Activated CD8-positive, alpha-beta memory T cell treated with anti-CD3 and anti-CD28 coated beads for 48 hours (primary cell): ENCODE results near the gene ABHD6.
"Not testable (repeated sequence)": the region's sequence is repeated elsewhere in the genome, so short reads cannot be mapped to it uniquely, and the experiment has no call there.

ENCODE experiments used
- DNase-seq, 3 experiments: peaks; one replicate each; pipeline ENCODE4 v3.0.0-alpha.2; 2020; ENCODE audit warnings: low read depth in 2 of 3, low spot score in 2 of 3

ABHD6 gene

DNA sequence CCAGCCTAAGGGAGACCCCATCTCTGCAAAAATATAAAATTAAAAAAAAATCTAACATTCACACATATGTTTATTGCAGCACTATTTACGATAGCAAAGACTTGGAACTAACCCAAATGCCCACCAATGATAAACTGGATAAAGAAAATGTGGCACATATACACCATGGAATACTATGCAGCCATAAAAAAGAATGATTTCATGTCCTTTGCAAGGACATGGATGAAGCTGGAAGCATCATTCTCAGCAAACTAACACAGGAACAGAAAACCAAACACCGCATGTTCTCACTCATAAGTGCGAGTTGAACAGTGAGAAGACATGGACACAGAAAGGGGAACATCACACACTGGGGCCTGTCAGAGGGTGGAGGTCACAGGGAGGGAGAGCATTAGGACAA, 35.8 kb downstream of the ABHD6 start:
- DNase-seq: not testable (repeated sequence)

DNA sequence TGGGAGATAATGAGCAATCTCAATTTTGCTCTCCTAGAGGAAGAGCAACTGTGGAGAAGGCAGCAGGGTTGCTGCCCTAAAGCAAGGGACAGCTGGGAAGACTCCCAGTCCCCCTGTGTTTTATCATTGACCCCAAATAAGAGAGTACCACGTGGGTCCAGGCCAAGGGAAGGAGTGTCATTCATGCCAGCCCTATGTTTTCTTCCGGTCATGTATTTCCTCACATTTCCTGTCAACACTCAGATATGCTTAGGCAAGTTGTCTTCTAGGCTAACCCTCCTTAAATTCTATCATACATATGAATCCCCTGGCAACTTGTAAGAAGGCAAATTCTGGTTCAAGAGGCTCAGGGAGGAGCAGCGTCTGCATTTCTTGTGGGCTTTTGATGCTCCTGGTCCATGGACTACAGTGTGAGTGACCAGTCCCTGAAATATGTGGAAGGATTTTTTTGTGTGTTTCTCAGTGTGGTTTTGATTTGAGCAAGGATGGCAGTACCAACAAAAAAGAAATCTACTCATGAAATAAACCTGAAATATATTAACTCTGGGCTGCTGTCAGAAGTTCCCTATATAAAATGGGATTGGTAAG, 36.5 kb downstream of the ABHD6 start:
- DNase-seq: no peak

DNA sequence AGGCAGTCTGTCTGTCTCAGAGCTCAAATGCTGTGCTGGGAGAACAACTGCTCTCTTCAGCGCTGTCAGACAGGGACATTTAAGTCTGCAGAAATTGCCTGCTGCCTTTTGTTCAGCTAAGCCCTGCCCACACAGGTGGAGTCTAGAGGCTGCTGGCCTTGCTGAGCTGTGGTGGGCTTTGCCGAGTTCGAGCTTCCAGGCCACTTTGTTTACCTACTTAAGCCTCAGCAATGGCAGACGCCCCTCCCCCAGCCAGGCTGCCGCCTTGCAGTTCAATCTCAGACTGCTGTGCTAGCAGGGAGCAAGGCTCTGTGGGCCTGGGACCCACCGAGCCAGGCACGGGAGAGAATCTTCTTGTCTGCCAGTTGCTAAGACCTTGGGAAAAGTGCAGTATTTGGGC, 43.5 kb downstream of the ABHD6 start:
- DNase-seq: no peak

DNA sequence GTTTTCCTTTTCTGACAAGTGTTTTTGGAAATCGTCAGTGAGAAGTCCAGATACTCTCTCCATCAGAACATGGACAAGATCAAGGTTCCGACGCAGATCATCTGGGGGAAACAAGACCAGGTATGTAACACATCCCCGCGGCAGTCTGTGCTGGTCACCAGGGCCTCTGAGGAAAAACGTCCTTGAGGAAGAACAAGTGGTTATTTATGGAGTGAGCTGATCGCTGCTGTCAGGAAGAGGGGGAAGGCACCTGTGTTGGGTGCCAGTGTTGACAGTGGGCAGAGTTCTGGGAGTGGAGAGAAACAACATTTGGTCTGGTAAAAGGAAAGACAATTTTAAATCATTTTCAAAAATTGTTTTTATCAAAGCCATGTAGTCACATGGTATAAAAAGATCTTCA, 47.7 kb downstream of the ABHD6 start:
- no peak for DNase-seq

DNA sequence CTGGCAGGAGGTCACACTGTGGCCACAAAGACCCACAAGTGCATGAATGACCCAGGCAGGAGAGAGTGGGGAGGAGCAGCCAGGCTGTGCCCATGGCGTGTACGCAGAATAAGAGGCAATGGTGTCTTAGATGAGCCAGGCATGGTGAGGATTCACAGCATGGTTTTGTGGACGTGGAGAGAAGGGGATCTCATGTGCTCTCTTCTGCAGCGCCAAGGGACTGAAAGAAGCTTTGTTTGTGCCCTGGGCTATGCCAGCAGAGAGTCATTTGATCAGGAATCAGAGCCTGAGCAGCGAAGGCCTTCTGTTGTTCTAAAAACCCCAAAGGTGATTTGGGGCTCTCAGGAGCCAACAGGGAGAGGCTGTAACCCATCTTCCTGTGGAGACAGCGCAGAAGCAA, 49.8 kb downstream of the ABHD6 start:
- DNase-seq: no peak

DNA sequence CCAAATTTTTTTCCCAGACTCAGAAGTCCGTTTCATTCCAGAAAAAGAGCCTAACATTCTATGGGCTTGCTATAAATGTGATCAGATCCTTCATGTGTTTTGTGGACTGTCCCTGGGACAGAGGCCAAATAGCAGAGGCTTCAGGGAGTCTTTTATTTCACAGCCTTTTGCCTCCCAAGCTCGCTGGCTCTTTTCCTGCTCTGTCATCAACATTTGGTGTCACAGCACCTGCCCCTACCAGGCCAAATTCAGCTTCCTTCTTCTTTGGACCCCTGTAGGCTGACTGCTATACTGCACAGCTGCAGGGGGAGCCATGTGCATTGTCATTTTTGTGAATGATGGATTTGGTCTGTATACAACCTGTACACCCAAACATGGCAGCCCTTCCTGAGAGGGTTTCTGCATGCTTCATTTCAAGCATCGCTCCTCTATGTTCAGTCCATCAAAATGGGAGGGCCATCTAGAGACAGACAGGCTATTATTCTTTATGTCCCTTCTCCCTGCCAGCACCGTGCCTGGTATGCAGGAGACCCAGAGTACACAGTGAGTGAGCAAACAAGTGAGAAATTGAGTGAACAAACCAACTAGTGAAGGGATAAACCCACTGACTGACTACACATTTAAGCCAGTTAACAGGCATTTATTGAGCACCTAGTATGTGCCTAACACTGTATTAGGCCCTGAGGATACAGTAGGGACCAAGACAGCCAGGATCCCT, 50.6 kb downstream of the ABHD6 start:
- no peak for DNase-seq

DNA sequence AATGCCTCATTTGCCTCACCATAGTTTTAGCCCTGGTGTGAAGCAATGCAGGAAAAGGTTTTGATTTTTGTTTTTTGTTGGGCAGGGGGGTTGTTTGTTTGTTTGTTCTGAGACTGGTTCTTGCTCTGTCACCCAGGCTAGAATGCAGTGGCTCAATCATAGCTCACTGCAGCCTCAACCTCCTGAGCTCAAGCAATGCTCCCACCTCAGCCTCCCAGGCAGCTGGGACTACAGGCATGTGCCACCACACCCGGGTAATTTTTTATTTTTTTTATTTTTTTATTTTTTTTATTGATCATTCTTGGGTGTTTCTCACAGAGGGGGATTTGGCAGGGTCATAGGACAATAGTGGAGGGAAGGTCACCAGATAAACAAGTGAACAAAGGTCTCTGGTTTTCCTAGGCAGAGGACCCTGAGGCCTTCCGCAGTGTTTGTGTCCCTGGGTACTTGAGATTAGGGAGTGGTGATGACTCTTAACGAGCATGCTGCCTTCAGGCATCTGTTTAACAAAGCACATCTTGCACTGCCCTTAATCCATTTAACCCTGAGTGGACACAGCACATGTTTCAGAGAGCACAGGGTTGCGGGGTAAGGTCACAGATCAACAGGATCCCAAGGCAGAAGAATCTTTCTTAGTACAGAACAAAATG, 51.5 kb downstream of the ABHD6 start:
- not testable (repeated sequence) for DNase-seq

DNA sequence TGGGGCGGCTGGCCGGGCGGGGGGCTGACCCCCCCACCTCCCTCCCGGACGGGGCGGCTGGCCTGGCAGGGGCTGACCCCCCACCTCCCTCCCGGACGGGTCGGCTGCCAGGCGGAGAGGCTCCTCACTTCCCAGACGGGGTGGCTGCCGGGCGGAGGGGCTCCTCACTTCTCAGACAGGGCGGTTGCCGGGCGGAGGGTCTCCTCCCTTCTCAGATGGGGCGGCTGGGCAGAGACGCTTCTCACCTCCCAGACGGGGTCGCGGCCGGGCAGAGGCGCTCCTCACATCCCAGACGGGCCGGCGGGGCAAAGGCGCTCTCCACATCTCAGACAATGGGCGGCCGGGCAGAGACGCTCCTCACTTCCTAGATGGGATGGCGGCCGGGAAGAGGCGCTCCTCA, 52.9 kb downstream of the ABHD6 start:
- DNase-seq: not testable (repeated sequence)

DNA sequence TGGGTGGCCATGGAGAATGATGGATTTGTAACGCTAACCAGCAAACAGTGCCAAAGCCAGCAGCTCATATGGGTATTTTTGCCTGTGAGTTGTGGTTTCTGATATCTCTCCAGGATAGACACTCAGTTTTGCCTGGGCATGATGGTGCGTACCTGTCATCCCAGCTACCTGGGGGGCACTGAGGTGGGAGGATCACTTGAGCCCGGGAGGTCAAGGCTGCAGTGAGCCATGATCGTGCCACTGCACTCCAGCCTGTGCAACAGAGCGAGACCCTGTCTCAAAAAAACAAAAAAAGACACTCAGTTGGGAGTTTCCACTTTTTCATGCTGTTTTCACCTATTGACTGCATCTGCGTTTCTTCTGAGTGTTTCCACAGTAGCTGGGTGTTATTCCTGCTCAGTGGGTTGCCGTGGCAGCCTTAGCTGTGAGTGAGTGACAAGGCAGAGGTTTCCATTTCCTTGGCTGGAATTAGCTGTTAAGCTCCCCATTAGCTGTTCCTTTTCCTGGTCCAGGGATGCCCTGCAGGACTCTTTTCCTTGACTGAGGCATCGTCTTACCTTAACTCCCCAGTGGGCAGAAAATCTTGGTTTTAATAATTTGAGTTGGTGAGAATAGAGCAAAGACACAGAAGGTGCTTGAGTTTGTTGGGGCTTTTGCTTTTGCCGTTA, 54.2 kb downstream of the ABHD6 start:
- DNase-seq: no peak

DNA sequence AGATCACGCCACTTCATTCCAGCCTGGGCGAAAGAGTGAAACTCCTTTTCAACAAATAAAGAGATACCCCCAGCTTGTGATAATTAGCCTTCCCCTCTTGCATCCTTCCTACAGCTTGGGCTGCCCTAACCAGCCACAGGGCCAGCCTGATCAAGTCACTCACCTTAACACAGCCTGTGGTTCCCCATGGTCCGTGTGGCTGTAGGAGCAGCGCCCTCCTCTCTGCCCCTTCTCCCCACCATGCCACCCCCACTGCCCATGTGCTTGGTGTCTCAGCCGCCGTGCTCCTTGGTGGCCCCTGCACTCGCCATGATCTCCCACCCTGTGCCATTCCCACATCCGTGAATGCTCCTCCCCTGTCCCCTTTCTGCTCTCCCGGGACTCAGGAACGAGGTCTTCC, 55.3 kb downstream of the ABHD6 start:
- no peak for DNase-seq

DNA sequence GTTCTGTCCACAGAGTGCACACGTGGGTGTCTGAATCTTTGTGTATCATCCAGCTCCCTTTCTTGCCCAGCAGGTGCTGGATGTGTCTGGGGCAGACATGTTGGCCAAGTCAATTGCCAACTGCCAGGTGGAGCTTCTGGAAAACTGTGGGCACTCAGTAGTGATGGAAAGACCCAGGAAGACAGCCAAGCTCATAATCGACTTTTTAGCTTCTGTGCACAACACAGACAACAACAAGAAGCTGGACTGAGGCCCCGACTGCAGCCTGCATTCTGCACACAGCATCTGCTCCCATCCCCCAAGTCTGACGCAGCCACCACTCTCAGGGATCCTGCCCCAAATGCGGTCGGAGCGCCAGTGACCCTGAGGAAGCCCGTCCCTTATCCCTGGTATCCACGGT, 55.9 kb downstream of the ABHD6 start:
- no peak for DNase-seq

DNA sequence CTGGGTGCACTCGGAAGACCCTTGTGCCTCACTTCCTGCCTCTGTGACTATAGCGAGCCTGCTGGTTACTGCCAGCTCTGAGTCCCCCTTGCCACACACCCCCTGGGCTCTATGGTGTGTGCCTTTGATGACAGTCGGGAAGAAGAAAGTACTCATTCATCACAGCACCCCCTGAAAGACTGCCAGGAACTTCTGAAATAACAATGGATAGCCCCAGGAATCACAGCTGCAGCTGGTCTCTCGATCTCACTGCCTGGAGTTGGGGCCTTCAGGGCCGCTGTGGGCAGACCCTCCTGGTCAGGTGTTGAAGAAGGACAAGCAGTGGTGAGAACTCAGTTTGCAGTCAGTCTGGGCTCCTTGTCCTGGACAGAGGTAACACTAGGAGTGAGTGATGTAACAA, 58.7 kb downstream of the ABHD6 start:
- DNase-seq: no peak

DNA sequence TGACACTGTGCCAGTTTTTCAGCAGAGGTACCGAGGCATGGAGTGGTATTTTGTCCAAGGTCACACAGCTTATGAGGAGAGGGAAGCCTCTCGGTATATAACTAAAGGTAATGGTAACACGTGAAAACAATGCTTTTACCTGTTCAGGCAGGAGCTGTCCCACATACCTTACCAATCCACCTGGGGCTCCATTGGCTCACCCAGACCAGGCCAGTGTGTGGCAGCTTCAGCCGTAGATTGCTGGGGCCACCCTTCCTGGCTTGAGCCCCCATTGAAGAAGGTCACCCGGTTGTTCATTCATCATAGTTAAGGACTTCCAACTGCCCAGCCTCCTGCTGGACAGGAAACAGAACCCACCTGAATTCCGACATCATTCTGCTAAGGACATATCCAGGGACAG, 59.3 kb downstream of the ABHD6 start:
- DNase-seq: no peak

DNA sequence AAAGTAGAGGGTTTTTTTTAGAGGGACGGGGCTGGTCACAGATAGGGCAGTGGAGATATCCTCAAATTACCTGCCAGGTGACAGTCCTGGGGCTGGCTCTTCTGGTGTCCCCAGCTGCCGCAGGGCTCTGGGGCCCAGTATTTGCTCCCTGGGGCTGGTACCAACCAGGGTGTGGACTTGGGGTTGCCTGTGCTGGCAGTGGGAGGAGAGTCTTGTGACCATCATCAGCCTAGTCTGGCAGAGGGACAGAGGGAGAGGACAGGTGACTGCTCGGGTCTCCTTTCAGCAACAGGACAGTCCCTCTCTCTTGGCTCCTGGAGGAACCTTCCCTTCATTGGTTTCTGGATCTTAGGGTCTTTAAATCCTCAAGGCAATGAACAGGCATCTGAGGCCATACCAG, 60.6 kb downstream of the ABHD6 start:
- DNase-seq: no peak

DNA sequence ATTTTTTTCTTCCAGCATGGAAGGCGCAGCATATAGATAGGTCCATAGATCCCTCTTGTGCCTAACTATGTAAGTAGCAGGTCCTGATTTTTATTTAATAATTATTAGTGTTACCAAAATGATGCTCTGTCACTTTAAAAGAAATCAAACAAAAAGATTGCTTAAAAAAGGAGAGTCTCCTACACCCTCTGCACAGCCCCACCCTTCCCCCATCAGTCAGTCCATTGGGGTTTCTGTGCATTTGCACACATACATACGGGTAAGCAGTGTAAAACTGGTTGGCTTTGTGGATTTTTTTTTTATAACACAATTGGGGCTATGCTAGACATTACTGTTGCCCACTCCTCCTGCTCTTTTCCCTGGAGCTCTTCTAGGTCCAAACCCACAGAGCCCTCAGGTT, 61.5 kb downstream of the ABHD6 start:
- no peak for DNase-seq

DNA sequence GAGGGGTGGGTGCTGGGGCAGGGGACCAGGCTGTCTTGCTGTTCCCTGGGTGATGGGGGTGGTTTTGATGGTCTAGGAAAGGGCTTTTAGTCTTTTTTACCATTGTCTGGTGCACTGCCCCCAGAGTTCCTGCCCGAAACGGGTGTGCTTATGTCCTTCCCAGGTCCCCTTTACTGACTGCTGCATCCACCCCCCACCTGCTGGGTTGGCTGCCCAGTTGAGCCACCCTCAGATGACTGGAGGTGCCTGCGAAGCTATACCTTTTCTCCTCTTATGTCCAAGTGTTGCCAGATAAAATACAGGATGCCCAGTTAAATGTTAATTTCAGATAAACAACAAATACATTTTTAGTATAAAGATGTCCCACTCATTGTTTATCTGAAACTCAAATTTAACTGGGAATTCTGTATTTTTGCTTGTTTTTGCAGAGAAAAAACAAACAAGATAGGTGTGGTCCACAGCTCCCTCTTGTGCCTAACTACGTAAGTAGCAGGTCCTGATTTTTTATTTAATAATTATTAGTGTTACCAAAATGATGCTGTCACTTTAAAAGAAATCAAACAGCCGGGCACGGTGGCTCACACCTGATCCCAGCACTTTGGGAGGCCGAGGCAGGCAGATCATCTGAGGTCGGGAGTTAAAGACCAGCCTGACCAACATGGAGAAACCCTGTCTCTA, 62.4 kb downstream of the ABHD6 start:
- no peak for DNase-seq

DNA sequence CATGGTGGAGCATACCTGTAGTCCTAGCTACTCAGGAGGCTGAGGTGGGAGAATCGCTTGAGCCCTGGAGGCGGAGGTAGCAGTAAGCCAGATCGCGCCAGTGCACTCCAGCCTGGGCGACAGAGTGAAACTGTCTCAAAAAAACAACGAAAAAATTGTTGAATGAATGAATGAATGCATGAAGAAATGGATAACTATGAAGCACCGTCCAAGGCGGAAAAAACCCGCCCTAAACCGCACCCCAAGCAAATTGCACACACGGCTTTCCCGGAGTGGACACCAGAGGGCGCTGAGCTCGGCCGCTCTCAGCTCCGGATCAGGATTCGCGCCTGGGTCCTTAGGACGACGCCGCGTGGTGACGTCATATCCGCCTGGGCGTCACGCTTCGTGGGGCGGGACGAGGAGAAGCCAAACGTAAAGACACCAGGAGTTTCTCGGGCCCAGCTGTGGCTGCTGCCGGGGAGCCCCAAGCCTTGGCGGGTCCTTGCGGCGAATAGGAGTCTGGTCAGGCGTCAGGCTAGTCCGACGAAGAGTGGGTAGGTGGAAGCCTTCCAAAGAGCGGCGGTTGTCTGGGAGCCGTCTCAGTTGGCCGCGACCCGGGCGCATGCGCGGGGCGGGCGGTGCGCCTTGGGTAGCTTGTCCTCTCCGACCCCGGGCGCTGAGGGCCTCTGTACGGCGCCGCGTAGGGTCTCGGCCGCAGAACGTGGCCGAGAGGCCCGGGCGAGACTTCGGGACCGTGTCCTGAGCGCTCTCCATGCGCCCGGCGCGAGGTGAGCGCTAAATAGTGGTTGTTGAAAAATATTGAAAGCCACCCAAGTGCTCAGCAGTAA, 68.5 kb downstream of the ABHD6 start, which contains the start of the genes HTD2 and RPP14:
Gene HTD2, plus strand, starts transcription at position 639 of the 830 bp plus-strand sequence. CDS start 11,094 bp downstream, outside the sequence.
Gene RPP14, plus strand, starts transcription at position 364 of the 830 bp plus-strand sequence. CDS start 4,085 bp downstream, outside the sequence.
- DNase-seq: peak; percentile 96 to 99 (median 98)

DNA sequence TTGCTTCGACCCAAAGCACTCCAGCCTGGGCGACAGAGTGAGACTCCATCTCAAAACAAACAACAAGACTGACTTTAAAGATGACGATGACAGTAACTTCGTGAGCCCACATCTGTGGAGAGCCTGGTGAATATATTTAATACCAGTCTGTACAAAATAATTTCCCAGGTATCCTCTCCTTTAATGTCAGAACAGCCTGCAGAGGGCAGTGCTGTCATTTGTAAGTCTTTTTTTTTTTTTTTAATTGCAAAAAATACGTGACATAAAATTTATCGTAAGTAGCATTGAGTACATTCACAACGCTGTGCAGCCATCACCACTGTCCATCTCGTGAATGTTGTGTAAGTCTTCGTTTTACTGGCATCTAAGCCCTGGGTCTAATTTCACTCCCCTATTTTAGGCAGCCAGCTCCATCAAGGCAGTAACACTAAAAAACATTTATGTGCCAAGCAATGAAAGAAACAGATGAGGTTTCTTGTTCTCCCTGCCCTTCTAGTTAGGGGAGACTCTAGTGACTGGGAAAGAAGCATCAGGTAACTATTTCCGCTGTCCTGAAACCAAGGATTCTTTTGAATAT, 70.1 kb downstream of the ABHD6 start:
- no peak for DNase-seq

DNA sequence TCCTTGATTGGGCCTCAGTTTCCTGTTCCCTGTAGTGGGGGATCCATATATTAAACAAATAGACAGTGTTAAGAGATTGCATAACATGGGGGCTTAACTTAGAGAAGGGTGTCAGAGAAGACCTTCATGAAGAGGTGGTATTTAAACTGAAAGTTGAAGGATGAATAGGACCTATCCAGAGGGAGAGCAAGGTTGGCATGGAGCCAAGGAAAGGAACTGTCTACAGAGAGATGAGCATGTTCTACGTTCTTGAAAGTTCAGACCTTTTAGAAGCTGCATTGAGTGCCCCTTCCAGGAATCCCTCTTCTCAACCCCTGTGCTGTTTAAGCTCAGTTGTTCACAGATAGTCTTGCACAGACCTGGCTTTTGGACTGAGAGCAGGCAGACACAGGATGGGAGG, 71.1 kb downstream of the ABHD6 start:
- DNase-seq: no peak

DNA sequence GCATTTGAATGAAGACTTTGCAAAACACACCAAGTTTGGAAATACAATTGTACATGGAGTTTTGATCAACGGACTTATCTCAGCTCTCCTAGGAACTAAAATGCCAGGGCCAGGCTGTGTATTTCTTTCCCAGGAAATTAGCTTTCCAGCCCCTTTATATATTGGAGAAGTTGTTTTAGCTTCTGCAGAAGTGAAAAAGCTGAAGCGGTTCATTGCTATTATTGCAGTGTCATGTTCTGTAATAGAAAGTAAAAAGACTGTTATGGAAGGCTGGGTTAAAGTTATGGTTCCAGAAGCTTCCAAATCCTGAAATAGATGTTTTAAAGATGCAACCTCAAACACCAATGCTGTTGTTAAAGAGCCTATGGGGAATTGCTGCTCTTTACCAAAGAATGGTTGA, 80.2 kb downstream of the ABHD6 start:
- no peak for DNase-seq
